ENCODE data around the gene UGT1A4.

Gene UGT1A4

DNA sequence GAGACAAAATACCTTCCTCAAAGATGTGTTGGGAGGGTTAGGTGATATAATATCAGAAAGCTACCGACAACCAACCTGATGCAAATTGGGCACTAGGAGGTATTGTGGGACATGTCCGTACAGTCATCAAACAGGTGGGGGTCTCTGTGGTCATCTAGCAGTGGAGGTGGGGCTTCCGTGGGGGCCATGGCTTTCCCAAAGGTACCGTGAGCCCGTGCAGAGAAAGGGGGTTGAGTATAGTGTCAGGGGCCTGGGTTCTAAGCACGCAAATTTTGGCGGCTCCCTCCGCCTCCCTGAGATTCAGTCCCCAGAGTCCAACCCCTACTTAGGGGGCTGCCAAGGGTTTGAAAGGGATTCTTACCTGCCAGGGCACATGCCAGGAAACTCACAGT lies 103.2 kb downstream of the UGT1A4 start:
- Mint-ChIP-seq H3K27ac (no peak overlapping the region), H3K9me3 (peaks cover 2% of the 10 kb centered on the region), H3K27me3 (ENCODE audit: low read depth) (no peaks in the 10 kb centered on the region), H3K36me3 (ENCODE audit: low read depth) (no peaks in the 10 kb centered on the region), H3K4me1 (no peaks in the 10 kb centered on the region), H3K4me3 (no peak overlapping the region)
- TF ChIP-seq CTCF (IDR thresholded peaks at IDR 0.05; ENCODE audit: unreplicated experiment in 3 of 3), result no peak

- no peak overlapping the region for H3K27ac Mint-ChIP-seq
- no peak for TF ChIP-seq CTCF (IDR thresholded peaks at IDR 0.05; ENCODE audit: unreplicated experiment in 3 of 3)
- H3K9me3 Mint-ChIP-seq, result peaks cover 2% of the 10 kb centered on the region
- H3K27me3 Mint-ChIP-seq (ENCODE audit: low read depth), result no peaks in the 10 kb centered on the region
- H3K36me3 Mint-ChIP-seq (ENCODE audit: low read depth), result no peaks in the 10 kb centered on the region
- no peaks in the 10 kb centered on the region for H3K4me1 Mint-ChIP-seq
- H3K4me3 Mint-ChIP-seq, result no peak overlapping the region
These were observed 103.7 kb downstream of the UGT1A4 start for GRCh38 chr2:233822101-233822771.

All from nephron (organoid).